Neural cell (in vitro differentiated cells): Measurements from ENCODE around the gene AP5Z1. TPM values are rescaled to one million over a fixed set of nuclear protein-coding genes. Genes with fewer than 3 reads are reported as not detected.

Experiments
- H2AFZ ChIP-seq: fragments of 200-600, 300-800 bp; sonication (generic), shearing (Covaris generic); 2 replicates; pipeline ENCODE4 v1.6.0; 2014; ENCODE audit warnings: low read depth, mild to moderate bottlenecking, antibody characterized with exemption, low read length, moderate library complexity
- H3F3A ChIP-seq: fragments of 200-600 bp; shearing (Covaris generic); 2 replicates; pipeline ENCODE4 v1.6.1; 2016; ENCODE audit warnings: mild to moderate bottlenecking, moderate library complexity, mixed read lengths, antibody characterized with exemption, low read length; ENCODE audit not compliant: insufficient read depth, poor library complexity, severe bottlenecking
- H3K27ac ChIP-seq: fragments of 200-600, 300-800 bp; sonication (generic), shearing (Covaris generic); 2 replicates; pipeline ENCODE4 v1.5.1; 2014; ENCODE audit warnings: mild to moderate bottlenecking, low read length, moderate library complexity
- H3K27me3 ChIP-seq: fragments of 300-800, 200-600 bp; sonication (generic), shearing (Covaris generic); 2 replicates; pipeline ENCODE4 v1.6.0; 2014; ENCODE audit warnings: mild to moderate bottlenecking, low read depth, low read length, moderate library complexity; ENCODE audit not compliant: insufficient read depth
- H3K36me3 ChIP-seq: fragments of 300-800, 200-600 bp; sonication (generic), shearing (Covaris generic); 2 replicates; pipeline ENCODE4 v1.5.1; 2014; ENCODE audit warnings: mild to moderate bottlenecking, antibody characterized with exemption, low read length, moderate library complexity; ENCODE audit not compliant: insufficient read depth
- H3K4me2 ChIP-seq: fragments of 300-800, 200-600 bp; sonication (generic), shearing (Covaris generic); 2 replicates; pipeline ENCODE4 v1.6.0; 2014; ENCODE audit warnings: mild to moderate bottlenecking, low read length
- H3K4me3 ChIP-seq: fragments of 300-800, 200-600 bp; sonication (generic), shearing (Covaris generic); 2 replicates; pipeline ENCODE4 v1.5.1; 2014; ENCODE audit warnings: mild to moderate bottlenecking, low read length, moderate library complexity
- H3K79me2 ChIP-seq: fragments of 200-600 bp; shearing (Covaris generic); replicated peaks from 2 replicates; pipeline ENCODE4 v1.6.0; 2014; ENCODE audit warnings: mild to moderate bottlenecking, low read length, moderate library complexity; ENCODE audit not compliant: insufficient read depth
- H3K9ac ChIP-seq: fragments of 300-800, 200-600 bp; sonication (generic), shearing (Covaris generic); 2 replicates; pipeline ENCODE4 v1.6.1; 2016; ENCODE audit warnings: mild to moderate bottlenecking, low read length, mixed read lengths
- H3K9me2 ChIP-seq: fragments of 200-600 bp; shearing (Covaris generic); 2 replicates; pipeline ENCODE4 v1.6.1; 2016; ENCODE audit warnings: mild to moderate bottlenecking, low read length, mixed read lengths; ENCODE audit not compliant: insufficient read depth
- H3K9me3 ChIP-seq: fragments of 200-600, 300-800 bp; sonication (generic), shearing (Covaris generic); 2 replicates; pipeline ENCODE4 v1.6.1; 2016; ENCODE audit warnings: mild to moderate bottlenecking, mixed run types, low read length, moderate library complexity, mixed read lengths
- H4K20me1 ChIP-seq: fragments of 200-600 bp; shearing (Covaris generic); 2 replicates; pipeline ENCODE4 v1.6.1; 2016; ENCODE audit warnings: mild to moderate bottlenecking, mixed run types; ENCODE audit not compliant: insufficient read depth
- CTCF ChIP-seq: fragments of 450-650 bp; IDR thresholded peaks from 2 replicates; pipeline ENCODE4 v1.5.1; 2014; ENCODE audit warnings: antibody characterized with exemption, mild to moderate bottlenecking, moderate library complexity; ENCODE audit not compliant: poor library complexity, severe bottlenecking
- EP300 ChIP-seq: fragments of 450-650 bp; conservative IDR thresholded peaks from 2 replicates; pipeline ENCODE4 v1.6.1; 2014; ENCODE audit warnings: antibody characterized with exemption, mild to moderate bottlenecking, moderate library complexity; ENCODE audit not compliant: poor library complexity, severe bottlenecking
- EZH2 ChIP-seq: fragments of 200-600, 300-800 bp; shearing (Covaris generic), sonication (generic); IDR thresholded peaks from 2 replicates; pipeline ENCODE4 v1.6.1; 2014; ENCODE audit warnings: antibody characterized with exemption, low read length, borderline replicate concordance, mild to moderate bottlenecking; ENCODE audit not compliant: insufficient read depth, poor library complexity, severe bottlenecking
- MXI1 ChIP-seq: fragments of 450-650 bp; conservative IDR thresholded peaks from 2 replicates; pipeline ENCODE4 v1.6.1; 2014; ENCODE audit warnings: antibody characterized with exemption, mild to moderate bottlenecking; ENCODE audit not compliant: poor library complexity, severe bottlenecking
- POLR2AphosphoS5 ChIP-seq: IDR thresholded peaks from 2 replicates; pipeline ENCODE4 v1.6.1; 2012
- RAD21 ChIP-seq: fragments of 450-650 bp; conservative IDR thresholded peaks from 2 replicates; pipeline ENCODE4 v1.6.1; 2014; ENCODE audit warnings: antibody characterized with exemption, mild to moderate bottlenecking, moderate library complexity
- REST ChIP-seq: IDR thresholded peaks from 2 replicates; pipeline ENCODE4 v1.6.1; 2012; ENCODE audit warnings: borderline replicate concordance
- SMC3 ChIP-seq: fragments of 450-650 bp; conservative IDR thresholded peaks from 2 replicates; pipeline ENCODE4 v1.6.1; 2014; ENCODE audit warnings: antibody characterized with exemption, mild to moderate bottlenecking, moderate library complexity; ENCODE audit not compliant: poor library complexity
- TAF1 ChIP-seq: IDR thresholded peaks from 2 replicates; pipeline ENCODE4 v1.6.1; 2012; ENCODE audit warnings: low read depth
- polyA plus RNA-seq: library from polyadenylated mRNA; depleted of rRNA; stranded (reverse); fragments of >200 nt; gene quantifications from 2 replicates; pipeline ENCODE4 v1.2.3, GENCODE V29; 2014

Gene AP5Z1
- polyA plus RNA-seq, 1 donor from 2014 or later: 36.9 TPM

- Histone ChIP-seq H3K4me3 (no peak overlapping the region), H3K9me2 (no peaks in the 10 kb centered on the region), H3K9me3 (no peaks in the 10 kb centered on the region), H3K9ac (no peak overlapping the region), H4K20me1 (no peaks in the 10 kb centered on the region), H3K27me3 (no peaks in the 10 kb centered on the region), H3K4me2 (no peak overlapping the region), H3F3A (no peaks in the 10 kb centered on the region), H3K79me2 (no peaks in the 10 kb centered on the region), H3K36me3 (no peaks in the 10 kb centered on the region), H2AFZ (no peak overlapping the region), H3K27ac (no peak overlapping the region)
- TF ChIP-seq EP300 (no peak), SMC3 (no peak), EZH2 (no peak), POLR2AphosphoS5 (no peak), CTCF (no peak), MXI1 (no peak), RAD21 (no peak), REST (no peak), TAF1 (no peak)
Observed at GRCh38 chr7:4788627-4789189, 13.3 kb downstream of the AP5Z1 start.

GRCh38 chr7:4789194-4790077 is 14.0 kb downstream of the AP5Z1 start:
- no peaks in the 10 kb centered on the region for H4K20me1 ChIP-seq

More at GRCh38 chr7:4789194-4790077, 14.0 kb downstream of the AP5Z1 start:
- Histone ChIP-seq H3K4me3 (no peak overlapping the region), H3K27ac (no peak overlapping the region), H3K27me3 (no peaks in the 10 kb centered on the region), H2AFZ (no peak overlapping the region), H3K4me2 (no peak overlapping the region), H3K9me2 (no peaks in the 10 kb centered on the region), H3K79me2 (no peaks in the 10 kb centered on the region), H3K9me3 (no peaks in the 10 kb centered on the region), H3K36me3 (no peaks in the 10 kb centered on the region), H3K9ac (no peak overlapping the region), H3F3A (no peaks in the 10 kb centered on the region)
- TF ChIP-seq SMC3 (no peak), POLR2AphosphoS5 (no peak), RAD21 (no peak), CTCF (no peak), EP300 (no peak), REST (no peak), TAF1 (no peak), EZH2 (no peak), MXI1 (no peak)
